ENCODE measurements around the gene GINS1.

GINS1 gene

DNA sequence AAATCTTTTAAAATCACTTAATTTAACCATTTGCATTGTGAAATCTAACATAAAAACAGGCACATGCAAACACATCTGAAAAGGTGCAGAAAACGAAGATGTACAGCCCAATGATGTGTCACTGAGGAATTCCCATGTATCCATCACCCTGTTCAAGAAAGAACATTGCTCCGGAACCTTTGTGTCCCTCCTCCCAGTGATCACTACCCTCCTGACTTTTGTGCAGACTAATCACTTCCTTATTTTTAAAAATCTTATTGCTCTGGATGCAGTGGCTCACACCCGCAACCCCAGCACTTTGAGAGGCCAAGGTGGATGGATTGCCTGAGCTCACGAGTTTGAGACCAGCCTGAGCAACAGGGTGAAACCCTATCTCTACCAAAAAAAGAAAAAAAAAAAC is 14.6 kb downstream of the GINS1 start:
- no peaks in the 10 kb centered on the region for H3K36me3 ChIP-seq (ENCODE audit: insufficient read depth)
- TF ChIP-seq, protein P1, sequence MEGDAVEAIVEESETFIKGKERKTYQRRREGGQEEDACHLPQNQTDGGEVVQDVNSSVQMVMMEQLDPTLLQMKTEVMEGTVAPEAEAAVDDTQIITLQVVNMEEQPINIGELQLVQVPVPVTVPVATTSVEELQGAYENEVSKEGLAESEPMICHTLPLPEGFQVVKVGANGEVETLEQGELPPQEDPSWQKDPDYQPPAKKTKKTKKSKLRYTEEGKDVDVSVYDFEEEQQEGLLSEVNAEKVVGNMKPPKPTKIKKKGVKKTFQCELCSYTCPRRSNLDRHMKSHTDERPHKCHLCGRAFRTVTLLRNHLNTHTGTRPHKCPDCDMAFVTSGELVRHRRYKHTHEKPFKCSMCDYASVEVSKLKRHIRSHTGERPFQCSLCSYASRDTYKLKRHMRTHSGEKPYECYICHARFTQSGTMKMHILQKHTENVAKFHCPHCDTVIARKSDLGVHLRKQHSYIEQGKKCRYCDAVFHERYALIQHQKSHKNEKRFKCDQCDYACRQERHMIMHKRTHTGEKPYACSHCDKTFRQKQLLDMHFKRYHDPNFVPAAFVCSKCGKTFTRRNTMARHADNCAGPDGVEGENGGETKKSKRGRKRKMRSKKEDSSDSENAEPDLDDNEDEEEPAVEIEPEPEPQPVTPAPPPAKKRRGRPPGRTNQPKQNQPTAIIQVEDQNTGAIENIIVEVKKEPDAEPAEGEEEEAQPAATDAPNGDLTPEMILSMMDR (conservative IDR thresholded peaks at IDR 0.05; ENCODE audit: low read depth, low read length), result no peak
- no peak overlapping the region for H3K4me2 ChIP-seq
- H3K4me1 ChIP-seq (ENCODE audit: low read depth, poor library complexity, severe bottlenecking), result no peaks in the 10 kb centered on the region
- H2AFZ ChIP-seq (ENCODE audit: low read depth), result no peak overlapping the region
- H3K4me3 ChIP-seq (IDR thresholded peaks at IDR 0.05; ENCODE audit: insufficient read depth, low read depth, low read length), result no peak overlapping the region
- no peak overlapping the region for H3K9ac ChIP-seq
- no peak overlapping the region for H3K27ac ChIP-seq
- no peaks in the 10 kb centered on the region for H4K20me1 ChIP-seq (ENCODE audit: insufficient read depth)
- no peaks in the 10 kb centered on the region for H3K79me2 ChIP-seq (ENCODE audit: insufficient read depth, low read depth)
- no peaks in the 10 kb centered on the region for H3K27me3 ChIP-seq (ENCODE audit: insufficient read depth, low read depth)

DNA sequence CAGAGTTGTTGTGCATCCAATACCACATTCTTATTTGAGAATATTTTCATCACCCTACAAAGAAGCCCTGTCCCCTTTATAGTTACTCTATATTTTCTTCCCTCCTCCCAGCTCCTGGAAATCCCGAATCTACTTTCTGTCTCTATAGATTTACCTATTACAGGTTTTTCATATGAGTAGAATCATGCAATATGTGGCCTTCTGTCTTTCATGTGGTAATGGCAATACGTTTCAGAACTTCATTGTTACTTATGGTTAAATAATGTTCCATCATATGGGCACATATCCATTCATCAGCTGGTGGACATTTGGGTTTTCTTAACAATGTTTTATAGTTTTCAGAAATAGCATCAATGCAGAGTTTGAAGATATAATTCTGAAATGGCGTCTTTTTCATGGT is 17.1 kb downstream of the GINS1 start:
- no peak overlapping the region for H3K9ac ChIP-seq
- H4K20me1 ChIP-seq (ENCODE audit: insufficient read depth), result no peaks in the 10 kb centered on the region
- no peak overlapping the region for H3K4me3 ChIP-seq (IDR thresholded peaks at IDR 0.05; ENCODE audit: insufficient read depth, low read depth, low read length)
- TF ChIP-seq, protein P1 (conservative IDR thresholded peaks at IDR 0.05; ENCODE audit: low read depth, low read length), result no peak
- H3K27ac ChIP-seq, result no peak overlapping the region
- H3K79me2 ChIP-seq (ENCODE audit: insufficient read depth, low read depth), result no peaks in the 10 kb centered on the region
- H3K36me3 ChIP-seq (ENCODE audit: insufficient read depth), result no peaks in the 10 kb centered on the region
- H3K27me3 ChIP-seq (ENCODE audit: insufficient read depth, low read depth), result no peaks in the 10 kb centered on the region
- no peaks in the 10 kb centered on the region for H3K4me1 ChIP-seq (ENCODE audit: low read depth, poor library complexity, severe bottlenecking)
- no peak overlapping the region for H3K4me2 ChIP-seq
- H2AFZ ChIP-seq (ENCODE audit: low read depth), result no peak overlapping the region

DNA sequence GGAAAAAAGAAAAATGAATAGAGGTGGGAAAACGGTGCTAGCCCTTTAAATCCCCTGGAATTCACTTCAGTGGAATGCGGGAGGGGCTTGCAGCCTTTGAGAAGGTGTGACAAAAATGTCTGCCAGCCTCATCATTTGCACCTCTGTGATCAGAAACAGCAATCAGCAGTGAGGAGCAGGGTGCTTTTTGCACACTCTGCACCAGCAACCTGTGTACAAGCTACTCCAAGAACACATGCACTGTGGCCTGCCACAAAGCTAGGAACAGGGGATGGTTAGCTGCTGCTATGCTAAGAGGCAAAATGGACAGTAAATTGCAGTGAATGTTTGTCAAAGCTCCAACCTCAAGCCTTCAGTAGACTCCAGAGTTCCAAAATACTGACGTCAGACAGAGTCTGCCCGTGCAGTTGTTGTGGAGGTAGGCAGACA is 29.7 kb downstream of the GINS1 start:
- Histone ChIP-seq H3K4me1 (ENCODE audit: low read depth, poor library complexity, severe bottlenecking) (peaks cover 6% of the 10 kb centered on the region), H3K4me3 (IDR thresholded peaks at IDR 0.05; ENCODE audit: insufficient read depth, low read depth, low read length) (no peak overlapping the region), H4K20me1 (ENCODE audit: insufficient read depth) (no peaks in the 10 kb centered on the region), H3K36me3 (ENCODE audit: insufficient read depth) (no peaks in the 10 kb centered on the region), H3K27me3 (ENCODE audit: insufficient read depth, low read depth) (no peaks in the 10 kb centered on the region), H2AFZ (ENCODE audit: low read depth) (no peak overlapping the region), H3K4me2 (no peak overlapping the region), H3K79me2 (ENCODE audit: insufficient read depth, low read depth) (no peaks in the 10 kb centered on the region), H3K9ac (no peak overlapping the region), H3K27ac (no peak overlapping the region)
- TF ChIP-seq, protein P1 (conservative IDR thresholded peaks at IDR 0.05; ENCODE audit: low read depth, low read length), result no peak

DNA sequence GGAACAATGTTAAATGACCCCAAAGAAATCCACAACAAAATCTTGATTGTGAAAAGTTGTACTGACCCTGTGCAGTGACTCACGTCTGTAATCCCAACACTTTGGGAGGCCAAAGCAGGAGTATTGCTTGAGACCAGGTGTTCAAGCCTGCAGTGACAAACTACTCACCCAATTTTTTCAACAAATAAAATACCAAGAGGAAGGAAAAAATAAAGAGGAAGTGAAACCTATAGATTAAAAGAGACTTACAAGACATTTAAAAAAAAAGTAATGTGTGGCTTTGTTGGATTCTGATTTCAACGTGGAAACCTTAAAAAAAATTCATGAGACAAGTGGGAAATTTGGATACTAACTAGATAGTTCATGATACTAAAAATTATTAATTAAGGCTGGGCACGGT is 31.9 kb downstream of the GINS1 start:
- TF ChIP-seq, protein P1 (conservative IDR thresholded peaks at IDR 0.05; ENCODE audit: low read depth, low read length), result no peak
- Histone ChIP-seq H3K27ac (no peak overlapping the region), H3K36me3 (ENCODE audit: insufficient read depth) (no peaks in the 10 kb centered on the region), H3K4me1 (ENCODE audit: low read depth, poor library complexity, severe bottlenecking) (peaks cover 6% of the 10 kb centered on the region), H2AFZ (ENCODE audit: low read depth) (no peak overlapping the region), H3K27me3 (ENCODE audit: insufficient read depth, low read depth) (no peaks in the 10 kb centered on the region), H3K4me2 (no peak overlapping the region), H4K20me1 (ENCODE audit: insufficient read depth) (no peaks in the 10 kb centered on the region), H3K4me3 (IDR thresholded peaks at IDR 0.05; ENCODE audit: insufficient read depth, low read depth, low read length) (no peak overlapping the region), H3K79me2 (ENCODE audit: insufficient read depth, low read depth) (no peaks in the 10 kb centered on the region), H3K9ac (no peak overlapping the region)
